NCI-H1105 (cell line): Measurements from ENCODE around the gene ARHGEF38.

Experiments
- DNase-seq: peaks from one replicate; lab custom pipeline; 2025; lab: John Stamatoyannopoulos, UW

The ARHGEF38 gene, protein sequence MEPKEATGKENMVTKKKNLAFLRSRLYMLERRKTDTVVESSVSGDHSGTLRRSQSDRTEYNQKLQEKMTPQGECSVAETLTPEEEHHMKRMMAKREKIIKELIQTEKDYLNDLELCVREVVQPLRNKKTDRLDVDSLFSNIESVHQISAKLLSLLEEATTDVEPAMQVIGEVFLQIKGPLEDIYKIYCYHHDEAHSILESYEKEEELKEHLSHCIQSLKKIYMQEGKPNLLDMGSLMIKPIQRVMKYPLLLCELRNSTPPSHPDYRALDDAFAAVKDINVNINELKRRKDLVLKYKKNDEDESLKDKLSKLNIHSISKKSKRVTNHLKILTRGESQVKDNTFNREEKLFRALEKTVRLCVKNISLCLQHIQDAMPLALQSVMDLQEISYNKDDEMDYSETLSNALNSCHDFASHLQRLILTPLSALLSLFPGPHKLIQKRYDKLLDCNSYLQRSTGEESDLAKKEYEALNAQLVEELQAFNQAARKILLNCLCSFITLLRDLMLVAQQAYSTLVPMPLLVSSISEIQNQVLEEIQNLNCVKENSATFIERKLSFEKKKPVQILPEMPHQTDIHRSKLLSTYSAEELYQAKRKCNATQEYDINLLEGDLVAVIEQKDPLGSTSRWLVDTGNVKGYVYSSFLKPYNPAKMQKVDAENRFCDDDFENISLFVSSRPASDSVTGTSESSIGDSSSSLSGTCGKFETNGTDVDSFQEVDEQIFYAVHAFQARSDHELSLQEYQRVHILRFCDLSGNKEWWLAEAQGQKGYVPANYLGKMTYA

DNA sequence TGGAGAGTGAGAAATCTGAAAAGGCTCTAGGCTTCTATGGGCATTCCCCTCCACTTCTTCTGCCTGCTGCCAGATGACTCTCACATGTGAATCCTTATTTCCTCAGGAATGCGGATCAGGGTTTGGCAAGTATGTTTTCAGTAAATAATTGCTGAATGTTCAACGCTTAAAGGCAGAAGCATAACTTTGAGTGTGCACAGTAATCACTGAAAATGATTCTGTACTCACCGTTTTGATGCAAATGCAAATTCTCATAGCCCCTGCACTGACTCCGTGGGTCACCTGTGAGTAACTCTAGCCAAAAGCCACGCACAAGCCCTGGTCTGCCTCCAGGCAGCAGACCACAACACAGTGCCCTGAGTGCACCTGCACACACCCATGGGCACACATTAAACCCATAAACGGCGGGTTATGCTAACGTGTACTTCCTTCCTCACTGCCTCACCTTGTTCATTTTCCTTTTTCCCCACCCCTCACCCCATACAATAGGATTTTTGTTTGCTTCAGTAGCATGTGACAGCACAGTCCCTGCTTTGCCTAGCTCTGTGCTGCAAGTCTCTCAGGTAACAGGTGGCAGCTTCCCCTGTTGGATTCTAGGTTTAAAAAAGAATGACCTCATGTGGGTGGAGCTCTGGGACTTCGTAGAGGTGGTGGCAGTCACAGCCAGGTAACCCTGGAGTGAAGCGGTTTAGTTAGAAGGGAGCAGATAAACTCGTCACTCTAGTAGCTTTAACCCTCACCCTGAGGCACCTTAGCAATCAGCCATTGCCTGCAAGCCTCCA, at the start of gene ARHGEF38:
Gene ARHGEF38, plus strand, starts transcription at position 656 of the 782 bp plus-strand sequence. CDS start 146 bp downstream, outside the sequence.
- no peak for DNase-seq

DNA sequence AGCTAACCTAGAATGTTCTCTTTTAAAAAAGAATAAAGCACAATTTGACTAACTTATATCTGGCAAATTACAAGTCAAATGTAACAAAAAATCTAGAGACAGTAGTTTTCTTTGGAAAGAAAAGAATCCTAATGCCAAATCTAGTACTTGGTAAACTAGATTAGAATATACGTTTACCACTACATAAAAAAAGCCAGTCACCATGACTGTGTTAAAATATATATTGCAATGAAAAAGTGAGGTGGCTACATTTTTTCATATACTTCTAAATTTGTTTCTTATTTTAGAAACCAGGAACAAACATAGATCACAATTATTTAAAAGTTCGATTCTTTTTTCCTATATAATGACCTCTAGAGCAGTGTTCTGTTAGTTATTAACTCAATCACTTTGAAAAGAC, 48.9 kb upstream of the ARHGEF38 start:
- no peak for DNase-seq

DNA sequence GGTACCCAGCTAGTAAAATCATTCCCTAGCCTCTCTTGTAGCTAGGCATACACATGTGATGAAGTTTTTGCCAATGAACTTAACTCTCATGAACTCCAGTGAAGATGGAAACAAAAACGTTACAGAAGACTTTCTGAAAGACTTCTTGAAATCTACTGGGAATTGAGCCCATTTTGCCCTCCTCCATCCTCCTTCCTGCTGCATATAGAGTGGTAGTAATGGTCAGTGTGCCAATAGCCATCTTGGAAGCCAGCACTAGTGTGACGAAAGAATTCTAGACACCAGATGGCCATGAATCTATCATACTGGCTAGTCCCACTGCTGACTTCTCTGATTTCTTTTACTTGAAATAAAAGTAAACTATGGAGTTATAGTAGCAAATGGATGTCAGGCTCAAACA, 47.7 kb upstream of the ARHGEF38 start:
- DNase-seq, result no peak

DNA sequence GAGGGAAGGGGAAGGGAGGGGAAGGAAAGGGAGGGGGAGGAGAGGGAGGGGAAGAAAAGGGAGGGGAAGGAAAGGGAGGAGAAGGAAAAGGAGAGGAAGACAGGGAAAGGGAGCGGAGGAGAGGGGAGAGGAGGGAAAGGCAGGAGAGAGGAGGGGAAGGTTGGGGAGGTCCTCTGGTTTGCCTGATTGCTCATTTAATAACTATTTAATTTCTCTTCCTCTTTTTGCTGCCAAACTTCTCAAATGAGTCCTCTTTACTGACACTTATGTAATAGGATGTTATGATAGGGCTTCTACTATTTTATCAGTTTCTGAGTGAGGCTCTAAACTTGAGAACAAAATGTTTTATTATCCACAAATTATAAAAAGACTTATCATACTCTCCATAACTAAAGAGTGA, 43.1 kb upstream of the ARHGEF38 start:
- DNase-seq, result no peak

DNA sequence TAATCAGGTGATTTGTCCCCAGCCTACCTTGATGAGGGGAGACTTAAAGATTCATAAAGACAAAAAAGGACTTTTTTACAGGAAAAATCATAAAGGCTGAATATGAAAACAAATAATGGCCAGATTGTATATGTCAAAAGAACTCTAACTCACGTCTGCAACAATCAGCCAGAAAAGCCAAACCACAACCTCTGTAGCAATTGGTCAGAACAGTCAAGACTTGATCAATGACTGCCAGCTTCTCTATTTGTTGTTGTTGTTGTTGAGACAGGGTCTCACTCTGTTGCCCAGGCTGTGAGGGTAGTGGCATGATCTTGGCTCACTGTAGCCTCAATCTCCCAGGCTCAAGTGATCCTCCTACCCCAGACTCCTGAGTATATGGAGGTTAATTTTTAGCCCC, 42.7 kb upstream of the ARHGEF38 start:
- no peak for DNase-seq

DNA sequence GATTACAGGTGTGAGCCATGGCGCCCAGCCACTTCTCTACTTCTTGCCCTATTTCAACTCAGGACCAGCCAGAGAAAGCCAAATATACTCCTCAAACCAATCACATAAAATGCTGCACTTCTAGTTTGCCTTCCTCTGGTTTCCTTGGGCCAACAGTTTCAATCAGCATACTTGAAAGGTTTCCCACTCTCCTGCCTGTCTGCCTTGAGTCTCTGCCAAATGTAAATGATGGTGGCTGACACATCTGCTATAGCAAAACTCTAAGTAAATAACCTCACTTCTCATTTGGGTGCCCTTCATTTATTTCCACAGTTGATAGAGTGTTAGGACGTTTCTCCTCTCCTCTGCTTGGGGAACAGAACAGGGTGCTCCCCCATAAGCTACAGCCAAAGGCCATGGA, 42.2 kb upstream of the ARHGEF38 start:
- peak; percentile 20 for DNase-seq

DNA sequence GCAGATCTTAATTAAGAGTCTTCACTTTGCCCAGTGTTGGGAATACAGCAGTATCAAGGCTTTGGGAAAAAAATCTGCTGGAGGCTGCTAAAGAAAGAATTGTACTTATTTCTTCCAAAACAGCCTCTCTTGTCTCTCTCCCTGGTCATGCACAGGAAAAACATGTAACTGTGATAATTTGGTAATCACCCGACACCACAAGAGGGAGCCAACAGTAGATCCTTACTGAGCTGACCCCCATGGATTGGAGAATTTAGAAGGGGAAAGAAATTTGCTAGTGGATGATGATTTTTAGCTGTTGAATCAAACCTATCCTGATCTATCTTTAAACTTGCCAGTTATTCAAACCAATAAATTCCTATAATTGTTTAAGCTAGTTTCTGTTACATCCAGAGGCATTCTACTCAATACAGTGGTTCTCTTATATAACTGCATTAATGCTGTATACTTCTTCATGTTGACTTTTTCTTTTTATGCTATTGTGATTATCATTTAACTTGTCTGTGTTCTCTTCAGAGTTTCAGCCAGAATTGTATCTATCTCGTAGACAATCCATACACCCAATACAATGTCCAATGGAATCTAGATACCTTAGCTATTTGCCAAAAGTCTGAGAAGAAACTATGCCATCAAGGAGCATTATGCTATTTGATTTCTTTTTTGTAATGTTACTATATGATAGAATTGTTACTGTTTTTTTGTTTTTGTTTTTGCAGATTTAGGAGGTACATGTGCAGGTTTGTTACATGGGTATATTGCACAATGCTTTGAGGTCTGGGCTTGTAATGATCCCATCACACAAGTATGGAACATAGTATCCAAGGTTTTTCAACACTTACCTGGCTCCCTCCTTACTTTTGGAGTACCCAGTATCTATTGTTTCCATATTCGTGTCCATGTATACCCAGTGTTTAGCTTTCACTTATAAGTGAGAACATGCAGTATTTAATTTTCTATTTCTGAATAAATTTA, 31.3 kb upstream of the ARHGEF38 start:
- DNase-seq, result peak; percentile 14

DNA sequence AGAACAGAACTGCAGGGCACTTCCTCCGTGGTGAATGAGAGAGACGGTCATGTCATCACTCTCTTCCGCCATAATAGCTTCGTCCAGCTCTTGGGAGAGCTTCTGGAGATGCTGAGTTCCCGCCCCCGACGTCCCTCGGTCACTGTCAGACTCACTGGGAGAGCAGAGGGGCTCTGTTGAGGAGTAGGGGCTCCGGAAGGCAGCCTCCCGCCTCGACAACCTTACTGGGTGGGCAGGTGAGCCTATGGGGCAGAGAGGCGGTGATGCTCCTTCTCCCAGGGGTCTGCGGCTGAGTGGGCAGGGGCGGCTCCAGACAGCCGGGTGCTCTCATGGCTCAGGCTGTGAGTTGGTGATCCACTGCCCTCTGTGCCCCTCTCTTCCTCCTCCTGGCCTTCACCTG, 25.8 kb upstream of the ARHGEF38 start:
- no peak for DNase-seq

DNA sequence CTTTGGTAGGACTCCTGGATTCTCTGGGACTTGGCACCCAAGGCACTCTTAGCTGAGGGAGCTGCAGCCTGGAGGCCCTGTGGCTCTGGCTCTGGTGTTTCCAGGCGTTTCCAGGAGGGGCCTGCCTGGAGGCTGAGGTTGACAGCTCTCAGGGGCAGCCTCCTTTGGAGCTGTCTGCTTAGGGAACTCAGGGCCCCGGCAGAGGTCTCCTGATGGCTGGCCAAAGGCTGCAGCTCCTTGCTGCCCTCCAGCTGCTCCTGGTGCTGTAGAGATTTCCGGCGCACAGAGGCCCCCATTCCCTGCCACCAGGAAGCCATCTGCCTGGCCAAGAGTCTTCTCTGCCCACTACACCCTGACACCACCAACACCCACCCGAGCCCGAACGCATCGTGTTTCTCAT, 25.3 kb upstream of the ARHGEF38 start:
- DNase-seq, result no peak

DNA sequence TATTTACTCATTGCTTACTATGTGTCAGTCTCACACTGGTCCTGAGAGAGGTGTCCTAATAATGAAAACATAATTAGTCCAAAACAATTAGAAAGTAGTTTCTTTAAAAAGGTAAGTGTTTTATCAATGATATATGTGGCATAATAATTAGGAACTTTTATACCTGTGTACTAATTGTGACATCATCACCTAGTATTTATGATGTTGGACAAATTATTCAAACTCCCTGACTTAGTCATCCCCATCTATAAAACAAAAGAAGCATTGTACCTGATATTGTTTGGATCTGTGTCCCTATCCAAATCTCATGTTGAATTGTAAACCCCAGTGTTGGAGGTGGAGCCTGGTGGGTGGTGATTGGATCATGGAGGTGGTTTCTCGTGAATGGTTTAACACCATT, 15.8 kb upstream of the ARHGEF38 start:
- DNase-seq, result no peak

DNA sequence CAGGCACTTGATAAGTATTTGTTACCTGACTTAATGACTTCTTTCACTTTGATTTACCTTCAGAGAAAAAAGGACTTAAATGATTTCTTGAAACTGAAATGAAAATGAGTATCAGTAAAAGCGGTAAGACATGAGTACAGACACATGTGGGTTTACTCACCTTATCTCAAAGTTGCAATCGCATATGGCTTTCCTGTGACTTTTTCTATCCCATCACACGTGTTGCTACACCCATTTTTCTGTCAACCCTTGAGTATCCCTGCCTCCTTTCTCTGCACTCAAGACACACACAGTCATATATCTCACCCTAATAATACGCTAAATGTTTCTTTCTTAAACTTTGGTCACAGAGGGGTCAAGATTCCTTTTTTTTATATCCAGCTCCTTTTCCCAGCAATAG, 11.0 kb upstream of the ARHGEF38 start:
- DNase-seq, result no peak

DNA sequence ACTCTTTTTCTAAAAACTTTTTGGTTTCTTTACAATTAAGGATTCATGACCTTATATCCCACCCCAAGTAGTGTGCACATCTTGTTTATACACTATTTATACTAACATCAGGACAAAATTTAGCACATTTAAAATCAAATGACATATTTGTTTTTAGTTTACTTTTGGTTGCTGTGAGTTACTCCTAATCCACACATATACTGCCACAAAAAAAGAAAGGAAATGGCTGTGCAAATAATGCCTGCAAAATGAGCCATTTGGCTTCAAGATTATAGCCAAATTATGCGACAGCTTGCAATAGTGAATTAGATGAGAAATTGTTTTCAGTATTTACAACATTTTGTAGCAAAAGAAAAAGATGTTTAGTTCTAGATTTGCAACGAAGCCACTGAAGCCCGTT, 10.4 kb upstream of the ARHGEF38 start:
- no peak for DNase-seq

DNA sequence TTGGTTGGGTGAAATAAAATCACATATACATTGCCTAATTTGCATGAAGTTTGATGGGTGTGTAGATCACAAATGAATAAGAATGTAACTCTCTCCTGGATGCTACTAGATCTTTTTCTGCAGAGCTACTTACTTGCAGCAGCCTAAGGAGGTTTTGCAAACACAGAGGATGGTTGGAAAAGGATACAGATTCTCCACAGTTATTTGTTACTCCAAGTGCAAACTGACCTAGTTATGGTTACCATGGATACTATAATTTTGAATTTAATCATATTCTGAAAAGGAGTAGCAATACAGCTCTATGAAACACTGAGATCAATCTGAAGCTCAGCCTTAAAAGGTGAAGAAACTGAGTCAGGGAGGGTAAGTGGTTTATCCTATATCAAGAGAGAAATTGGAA, 9.1 kb upstream of the ARHGEF38 start:
- DNase-seq, result no peak

DNA sequence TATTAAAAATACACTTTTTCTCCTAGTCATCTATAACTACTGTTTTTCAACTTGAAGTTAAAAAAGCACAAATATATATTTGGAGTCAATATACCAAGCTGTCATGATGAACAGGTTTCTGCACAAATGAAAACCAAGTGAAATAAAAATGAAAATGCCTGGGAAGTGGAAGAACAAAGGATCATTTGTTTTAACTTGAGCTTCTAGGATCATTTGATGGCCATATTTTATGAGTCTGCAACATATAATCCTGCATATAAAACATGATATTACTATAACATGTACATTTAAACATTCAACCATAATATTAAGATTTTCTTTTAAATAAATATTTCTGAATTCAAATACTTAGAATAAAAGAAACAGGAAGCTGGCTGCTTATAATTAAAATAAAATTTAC, 8.5 kb upstream of the ARHGEF38 start:
- no peak for DNase-seq

DNA sequence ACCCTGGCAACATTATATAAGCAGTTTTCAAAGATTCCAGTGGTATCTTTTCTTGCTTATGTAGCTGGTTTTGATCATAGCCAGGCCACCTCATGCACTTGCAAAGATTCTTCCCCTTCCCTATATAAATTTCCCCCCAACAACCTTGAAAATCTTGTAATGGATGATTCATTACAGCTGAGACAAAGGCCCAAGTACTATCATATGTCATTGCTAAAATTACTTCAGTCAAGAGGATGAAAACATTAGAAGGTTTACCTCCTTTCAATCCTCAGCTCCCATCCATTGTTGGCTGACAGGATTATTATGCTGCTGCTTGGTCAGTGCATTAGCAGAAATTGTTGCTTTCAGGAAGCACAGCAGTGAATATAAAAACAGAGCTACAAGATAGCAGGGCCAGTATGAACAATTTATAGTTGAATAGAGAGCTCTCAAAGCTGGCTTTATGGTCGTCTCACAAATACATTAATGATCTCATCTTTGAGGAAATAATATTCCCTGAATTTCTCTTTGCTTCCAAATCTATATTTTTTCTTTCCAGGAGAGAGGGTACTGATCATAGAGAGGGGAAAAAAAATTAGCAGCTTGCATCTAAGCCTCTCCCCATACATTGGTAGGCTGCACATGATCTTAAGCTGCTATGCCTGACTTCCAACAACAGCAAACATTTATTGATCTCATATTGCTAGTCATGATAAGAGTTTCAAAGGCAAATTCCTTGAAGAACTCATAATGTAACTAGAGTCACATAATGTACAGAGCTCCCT, 7.7 kb upstream of the ARHGEF38 start:
- no peak for DNase-seq

DNA sequence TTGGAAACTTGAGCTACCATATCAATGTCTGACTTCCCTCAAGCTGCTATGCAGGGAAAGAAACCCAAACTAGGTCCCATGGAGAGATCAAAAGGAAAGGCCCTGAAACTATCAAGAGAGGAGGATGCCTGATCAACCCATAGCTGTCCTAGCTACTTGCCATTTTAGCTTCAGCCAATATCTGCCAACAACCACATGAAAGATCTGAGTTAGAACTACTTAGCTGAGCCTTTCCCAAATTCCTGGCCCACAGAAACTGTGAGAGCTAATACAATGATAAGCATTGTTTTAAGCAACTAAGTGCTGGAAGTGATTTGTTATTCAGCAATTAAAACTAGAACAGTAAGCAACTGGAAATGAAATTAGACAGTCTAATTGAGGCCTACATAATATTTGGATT, 6.3 kb upstream of the ARHGEF38 start:
- no peak for DNase-seq

DNA sequence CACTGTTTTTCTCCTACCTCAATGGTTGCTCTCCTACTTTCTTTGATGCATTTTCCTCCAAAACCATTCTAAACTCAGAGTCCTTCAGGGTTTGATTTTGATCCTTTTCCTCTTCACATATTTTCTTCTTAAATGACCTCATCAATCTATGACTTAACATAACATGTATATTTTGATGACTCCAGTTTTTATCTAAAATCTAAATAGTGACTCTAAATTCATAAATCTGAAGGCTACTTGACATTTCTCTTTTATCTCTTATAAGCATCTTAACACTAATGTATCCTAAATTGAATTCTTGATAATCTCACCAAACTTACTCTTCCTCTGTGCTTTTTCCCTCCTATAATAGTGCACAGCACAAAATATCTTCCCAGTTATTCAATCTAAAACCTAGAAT, 4.7 kb upstream of the ARHGEF38 start:
- DNase-seq, result no peak

DNA sequence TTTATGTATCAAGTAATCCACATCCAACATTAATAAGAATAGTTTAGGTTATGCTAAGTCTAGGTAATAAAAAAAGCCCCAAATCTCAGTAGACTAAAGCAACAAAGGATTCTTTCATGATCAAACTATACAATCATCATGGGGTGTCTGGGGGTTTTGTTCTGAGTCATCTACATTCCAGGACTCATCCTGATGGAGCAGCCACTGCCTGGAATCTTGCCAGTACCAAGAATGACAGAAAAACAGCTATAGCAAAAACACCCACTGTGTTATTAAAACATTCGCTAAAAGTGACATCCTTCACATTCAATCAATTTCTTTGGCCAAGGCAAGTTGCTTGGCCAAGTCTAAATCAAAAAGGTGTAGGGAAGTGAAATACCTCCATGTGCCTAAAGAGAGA, 3.9 kb upstream of the ARHGEF38 start:
- DNase-seq, result no peak

DNA sequence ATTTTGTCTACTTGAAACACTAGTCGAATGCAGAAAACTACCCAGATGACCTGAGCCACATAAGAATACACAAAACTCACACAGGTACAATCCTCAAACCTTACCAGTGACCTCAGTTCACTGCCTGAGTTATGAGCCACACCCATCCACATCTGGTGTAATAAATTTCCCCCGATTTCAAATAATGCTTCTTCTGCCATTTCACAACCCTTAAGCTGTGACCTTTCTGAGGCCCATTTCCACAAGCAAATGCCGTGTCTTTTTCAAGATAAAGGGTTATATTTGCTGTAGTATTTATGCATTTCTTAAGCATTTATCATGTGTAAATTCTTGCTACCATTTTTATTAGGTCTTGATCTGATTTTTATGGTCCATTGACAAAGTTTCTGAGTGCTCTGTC, 1.8 kb upstream of the ARHGEF38 start:
- DNase-seq, result no peak

DNA sequence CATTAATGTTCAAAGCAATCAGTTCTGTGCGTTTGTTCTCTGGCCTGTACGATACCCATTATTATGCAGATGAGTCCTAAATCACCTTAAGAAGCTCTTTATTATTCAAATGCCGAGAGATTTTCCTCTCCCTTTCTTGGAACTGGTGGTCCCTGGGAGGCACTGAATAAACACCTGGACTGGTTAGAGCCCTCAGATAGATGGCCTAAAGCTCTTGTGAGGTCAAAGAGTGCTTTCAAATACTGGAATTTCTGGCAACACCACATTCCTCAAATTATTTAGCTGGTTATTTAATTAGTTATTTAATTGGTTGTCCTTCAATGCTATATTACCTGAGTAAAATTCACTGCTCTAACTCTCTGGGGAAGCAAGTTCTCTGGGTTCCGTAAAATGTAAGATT, 3.0 kb downstream of the ARHGEF38 start:
- DNase-seq, result no peak

DNA sequence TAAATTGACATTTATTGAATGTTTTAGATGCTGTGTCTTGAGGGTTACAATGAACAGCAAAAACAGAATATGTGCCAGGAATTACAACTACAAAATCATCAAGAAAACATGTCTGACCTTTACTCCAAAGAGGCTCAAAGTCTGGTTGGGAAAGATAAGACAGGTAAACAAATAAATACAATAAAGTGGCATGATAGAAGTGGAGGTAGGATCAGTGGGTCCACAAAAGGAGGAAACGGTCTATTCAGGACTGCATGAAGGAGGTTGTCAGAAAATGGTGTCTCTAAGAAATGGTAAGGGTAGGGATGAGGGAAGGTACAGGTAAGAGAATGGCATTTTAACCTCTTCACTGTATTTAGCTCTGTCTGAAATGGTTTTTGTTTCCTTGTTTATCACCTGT, 3.8 kb downstream of the ARHGEF38 start:
- DNase-seq, result no peak
